BLaER1 treated with 17β-estradiol and CSF1 and Interleukin-3, amounts not matched to agents 10 nM and 100 nM (cell line): ENCODE data around the gene PORCN.

ENCODE experiments used
- H3K27ac ChIP-seq, 11 experiments: shearing (Covaris generic); formaldehyde crosslinking; 2 replicates each; pipeline ENCODE4 v1.8.1; 2022
- H3K27me3 ChIP-seq, 11 experiments: shearing (Covaris generic); formaldehyde crosslinking; 2 replicates each; pipeline ENCODE4 v1.8.1; 2022
- H3K36me3 ChIP-seq, 11 experiments: shearing (Covaris generic); formaldehyde crosslinking; 2 replicates each; pipeline ENCODE4 v1.8.1; 2022
- H3K4me1 ChIP-seq, 10 experiments: shearing (Covaris generic); formaldehyde crosslinking; 2 replicates each; pipeline ENCODE4 v1.8.1; 2022
- H3K4me2 ChIP-seq, 11 experiments: shearing (Covaris generic); formaldehyde crosslinking; 2 replicates each; pipeline ENCODE4 v1.8.1; 2022
- H3K4me3 ChIP-seq, 10 experiments: shearing (Covaris generic); formaldehyde crosslinking; 2 replicates each; pipeline ENCODE4 v1.8.1; 2022
- H3K9ac ChIP-seq, 11 experiments: shearing (Covaris generic); formaldehyde crosslinking; 2 replicates each; pipeline ENCODE4 v1.8.1; 2022
- H3K9me3 ChIP-seq, 11 experiments: shearing (Covaris generic); formaldehyde crosslinking; replicated peaks in 1 of 11; 2 replicates each; pipeline ENCODE4 v1.8.1; 2022
- H4K20me1 ChIP-seq, 11 experiments: shearing (Covaris generic); formaldehyde crosslinking; 2 replicates each; pipeline ENCODE4 v1.8.1; 2022
- Cebpa-rat ChIP-seq, 11 experiments: shearing (Covaris generic); IDR thresholded peaks; 2 replicates each; pipeline ENCODE4 v1.8.1; 2022

Gene PORCN

DNA sequence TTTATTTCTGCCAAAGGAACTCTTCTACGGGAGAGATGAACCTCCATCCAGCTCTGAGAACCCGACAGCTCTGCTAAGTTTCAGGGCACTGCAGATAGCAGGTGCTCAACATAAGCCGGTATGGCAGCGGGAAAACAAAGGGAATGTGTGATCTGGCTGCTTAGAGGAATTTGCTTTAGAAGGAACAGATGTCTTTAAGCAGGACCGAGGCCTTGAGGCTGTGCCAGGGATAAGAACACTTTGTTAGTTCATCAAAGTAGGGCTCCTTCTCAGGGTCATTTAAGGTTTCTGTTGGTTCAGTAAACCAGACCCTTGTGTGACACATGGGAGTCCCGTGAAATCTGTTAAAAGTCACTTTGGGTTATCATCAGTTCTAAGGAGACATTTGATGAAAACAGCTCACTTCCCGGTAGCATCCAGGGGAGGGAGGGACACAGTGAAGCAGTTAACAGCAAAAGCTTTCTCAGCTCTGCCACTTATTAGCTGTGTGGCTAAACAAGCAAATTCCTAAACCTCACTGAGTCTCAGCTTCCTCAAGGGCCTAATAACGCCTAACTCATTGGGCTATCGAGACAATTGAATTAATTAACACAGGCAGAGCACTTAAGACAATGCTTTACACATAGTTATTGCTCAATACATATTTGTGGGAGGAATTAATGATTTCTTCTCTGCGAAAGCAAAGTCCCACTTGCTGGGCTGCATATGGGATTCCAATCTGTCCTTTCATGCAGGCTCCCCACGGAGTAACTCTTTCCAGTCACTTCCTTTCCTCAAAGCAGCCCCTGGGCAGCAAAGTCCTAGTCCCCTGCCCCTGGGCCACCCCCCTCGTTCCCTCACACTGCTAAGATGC is 35.7 kb upstream of the PORCN start:
- H4K20me1 ChIP-seq: peaks cover 0 to 12% (median 7%) of the 10 kb centered on the region in 11 experiments; a peak in 13 of 22 replicates
- H3K9me3 ChIP-seq: no peaks in the 10 kb centered on the region; a peak in 1 of 22 replicates
- H3K9ac ChIP-seq: peak overlapping the region in 9 of 11 experiments; percentile 25 to 55 (median 41); a peak in 10 of 22 replicates
- peaks cover 16 to 72% (median 40%) of the 10 kb centered on the region in 11 experiments; a peak in 18 of 22 replicates for H3K27me3 ChIP-seq
- peaks cover 0 to 5% (median 0%) of the 10 kb centered on the region in 11 experiments; a peak in 5 of 22 replicates for H3K36me3 ChIP-seq
- peaks cover 27 to 42% (median 36%) of the 10 kb centered on the region in 10 experiments for H3K4me1 ChIP-seq
- H3K4me3 ChIP-seq: no peak overlapping the region
- no peak for TF ChIP-seq Cebpa-rat (IDR thresholded peaks at IDR 0.05)
- H3K27ac ChIP-seq: peak overlapping the region in 8 of 11 experiments; percentile 16 to 84 (median 61); a peak in 15 of 22 replicates
- H3K4me2 ChIP-seq: peak overlapping the region in 9 of 11 experiments; percentile 3 to 69 (median 44); a peak in 14 of 22 replicates

DNA sequence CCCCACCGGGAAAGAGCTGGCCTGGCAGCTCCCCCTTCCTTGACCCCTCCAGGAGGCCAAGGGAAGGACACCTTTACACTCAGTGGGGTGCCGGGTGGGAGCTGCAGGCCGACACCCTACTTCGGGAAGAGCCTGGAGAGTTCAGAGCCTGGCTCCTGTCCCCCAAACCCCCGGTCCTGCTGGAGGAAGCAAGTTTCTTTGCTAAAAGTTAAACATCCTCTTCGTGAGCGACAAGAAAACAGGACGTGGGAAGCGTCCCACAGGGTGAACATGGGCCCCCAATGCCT is 35.1 kb upstream of the PORCN start:
- TF ChIP-seq Cebpa-rat (IDR thresholded peaks at IDR 0.05): no peak
- no peaks in the 10 kb centered on the region; a peak in 1 of 22 replicates for H3K9me3 ChIP-seq
- peaks cover 0 to 10% (median 6%) of the 10 kb centered on the region in 11 experiments; a peak in 10 of 22 replicates for H3K36me3 ChIP-seq
- no peak overlapping the region for H3K4me3 ChIP-seq
- H3K9ac ChIP-seq: peak overlapping the region in 9 of 11 experiments; percentile 25 to 55 (median 41); a peak in 12 of 22 replicates
- H3K4me1 ChIP-seq: peaks cover 28 to 43% (median 36%) of the 10 kb centered on the region in 10 experiments
- H3K27ac ChIP-seq: peak overlapping the region in 8 of 11 experiments; percentile 16 to 84 (median 61); a peak in 15 of 22 replicates
- peak overlapping the region; percentile 3 to 69 (median 30); a peak in 15 of 22 replicates for H3K4me2 ChIP-seq
- peaks cover 13 to 69% (median 40%) of the 10 kb centered on the region in 11 experiments; a peak in 18 of 22 replicates for H3K27me3 ChIP-seq
- peaks cover 0 to 17% (median 12%) of the 10 kb centered on the region in 11 experiments; a peak in 13 of 22 replicates for H4K20me1 ChIP-seq

DNA sequence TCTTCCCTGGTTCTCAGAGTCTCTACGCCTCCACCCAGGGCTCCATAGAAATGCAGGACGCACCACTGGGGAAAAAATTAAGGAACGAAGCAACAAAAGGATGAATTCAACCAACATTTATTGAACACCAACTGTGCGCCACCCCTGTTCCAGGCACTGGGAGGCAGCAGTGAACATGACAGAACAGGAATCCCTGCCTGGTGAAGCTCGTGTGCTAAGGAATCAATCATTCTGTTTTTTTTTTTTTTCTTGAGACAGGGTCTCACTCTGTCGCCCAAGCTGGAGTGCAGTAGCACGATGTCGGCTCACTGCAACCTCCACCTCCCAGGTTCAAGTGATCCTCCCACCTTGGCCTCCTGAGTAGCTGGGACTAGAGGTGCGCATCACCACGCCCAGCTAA is 34.7 kb upstream of the PORCN start:
- Histone ChIP-seq H3K27ac (peak overlapping the region in 8 of 11 experiments; percentile 16 to 84 (median 73); a peak in 12 of 22 replicates), H3K9me3 (no peaks in the 10 kb centered on the region; a peak in 1 of 22 replicates), H3K9ac (peak overlapping the region in 6 of 11 experiments; percentile 35 to 87 (median 43); a peak in 7 of 22 replicates), H3K36me3 (peaks cover 0 to 15% (median 8%) of the 10 kb centered on the region in 11 experiments; a peak in 12 of 22 replicates), H3K4me2 (peak overlapping the region; percentile 6 to 77 (median 61); a peak in 17 of 22 replicates), H3K27me3 (peaks cover 8 to 69% (median 40%) of the 10 kb centered on the region in 11 experiments; a peak in 19 of 22 replicates), H3K4me1 (peaks cover 28 to 43% (median 36%) of the 10 kb centered on the region in 10 experiments), H3K4me3 (no peak overlapping the region), H4K20me1 (peaks cover 0 to 22% (median 17%) of the 10 kb centered on the region in 11 experiments; a peak in 14 of 22 replicates)
- no peak for TF ChIP-seq Cebpa-rat (IDR thresholded peaks at IDR 0.05)

DNA sequence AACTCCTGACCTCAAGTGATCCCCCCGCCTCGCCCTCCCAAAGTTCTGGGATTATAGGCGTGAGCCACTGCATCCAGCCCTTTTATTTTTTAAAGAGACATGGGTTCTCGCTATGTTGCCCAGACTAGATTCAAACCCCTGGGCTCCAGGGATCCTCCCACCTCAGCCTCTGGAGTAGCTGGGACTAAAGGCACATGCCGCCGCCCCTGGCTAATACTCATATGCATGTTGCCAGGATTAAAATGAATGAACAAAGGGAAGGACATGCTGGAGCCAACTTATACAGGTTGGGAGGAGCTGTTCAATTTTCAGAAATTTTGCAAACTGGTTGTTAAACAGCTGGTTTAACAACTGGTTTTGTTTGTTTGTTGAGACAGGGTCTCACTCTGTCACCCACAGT is 34.2 kb upstream of the PORCN start:
- Histone ChIP-seq H3K4me2 (peak overlapping the region in 10 of 11 experiments; percentile 29 to 77 (median 62); a peak in 20 of 22 replicates), H4K20me1 (peaks cover 0 to 26% (median 20%) of the 10 kb centered on the region in 11 experiments; a peak in 14 of 22 replicates), H3K36me3 (peaks cover 0 to 20% (median 13%) of the 10 kb centered on the region in 11 experiments; a peak in 12 of 22 replicates), H3K9ac (peak overlapping the region in 8 of 11 experiments; percentile 7 to 87 (median 54); a peak in 8 of 22 replicates), H3K27me3 (peaks cover 4 to 69% (median 37%) of the 10 kb centered on the region in 11 experiments; a peak in 17 of 22 replicates), H3K27ac (peak overlapping the region in 7 of 11 experiments; percentile 30 to 84 (median 80); a peak in 12 of 22 replicates), H3K4me1 (peaks cover 28 to 40% (median 34%) of the 10 kb centered on the region in 10 experiments), H3K4me3 (peak overlapping the region in 6 of 10 experiments; percentile 5 to 85 (median 78); a peak in 4 of 20 replicates), H3K9me3 (no peaks in the 10 kb centered on the region; a peak in 1 of 22 replicates)
- TF ChIP-seq Cebpa-rat (IDR thresholded peaks at IDR 0.05): no peak

DNA sequence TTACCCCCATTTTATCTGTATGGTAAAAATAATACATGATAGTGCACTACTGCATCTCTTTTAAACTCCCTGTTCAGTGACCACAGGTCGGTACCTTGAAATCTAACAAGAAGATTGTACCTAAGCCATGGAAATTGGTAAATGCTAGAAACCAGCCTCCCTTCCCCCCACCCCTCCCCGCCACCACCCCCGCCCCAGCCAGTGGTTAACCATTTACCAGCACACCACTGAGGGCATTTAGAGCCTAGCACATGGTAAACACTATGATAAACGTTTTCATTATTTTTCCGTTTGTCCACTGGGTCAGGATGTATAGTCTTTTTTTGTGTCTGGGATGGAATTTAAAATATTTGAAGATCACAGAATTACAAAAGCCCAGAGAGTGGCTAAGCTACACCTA is 33.5 kb upstream of the PORCN start:
- H3K27me3 ChIP-seq: peaks cover 4 to 69% (median 31%) of the 10 kb centered on the region in 11 experiments; a peak in 17 of 22 replicates
- no peak for TF ChIP-seq Cebpa-rat (IDR thresholded peaks at IDR 0.05)
- peak overlapping the region; percentile 37 to 77 (median 64) for H3K4me2 ChIP-seq
- no peaks in the 10 kb centered on the region; a peak in 1 of 22 replicates for H3K9me3 ChIP-seq
- H3K27ac ChIP-seq: peak overlapping the region in 10 of 11 experiments; percentile 74 to 86 (median 80); a peak in 20 of 22 replicates
- peak overlapping the region; percentile 82 to 91 (median 86); a peak in 21 of 22 replicates for H3K9ac ChIP-seq
- H3K36me3 ChIP-seq: peaks cover 0 to 25% (median 16%) of the 10 kb centered on the region in 11 experiments; a peak in 14 of 22 replicates
- H3K4me3 ChIP-seq: peak overlapping the region; percentile 74 to 87 (median 81)
- H3K4me1 ChIP-seq: peaks cover 24 to 35% (median 30%) of the 10 kb centered on the region in 10 experiments
- H4K20me1 ChIP-seq: peaks cover 0 to 33% (median 21%) of the 10 kb centered on the region in 11 experiments; a peak in 15 of 22 replicates

DNA sequence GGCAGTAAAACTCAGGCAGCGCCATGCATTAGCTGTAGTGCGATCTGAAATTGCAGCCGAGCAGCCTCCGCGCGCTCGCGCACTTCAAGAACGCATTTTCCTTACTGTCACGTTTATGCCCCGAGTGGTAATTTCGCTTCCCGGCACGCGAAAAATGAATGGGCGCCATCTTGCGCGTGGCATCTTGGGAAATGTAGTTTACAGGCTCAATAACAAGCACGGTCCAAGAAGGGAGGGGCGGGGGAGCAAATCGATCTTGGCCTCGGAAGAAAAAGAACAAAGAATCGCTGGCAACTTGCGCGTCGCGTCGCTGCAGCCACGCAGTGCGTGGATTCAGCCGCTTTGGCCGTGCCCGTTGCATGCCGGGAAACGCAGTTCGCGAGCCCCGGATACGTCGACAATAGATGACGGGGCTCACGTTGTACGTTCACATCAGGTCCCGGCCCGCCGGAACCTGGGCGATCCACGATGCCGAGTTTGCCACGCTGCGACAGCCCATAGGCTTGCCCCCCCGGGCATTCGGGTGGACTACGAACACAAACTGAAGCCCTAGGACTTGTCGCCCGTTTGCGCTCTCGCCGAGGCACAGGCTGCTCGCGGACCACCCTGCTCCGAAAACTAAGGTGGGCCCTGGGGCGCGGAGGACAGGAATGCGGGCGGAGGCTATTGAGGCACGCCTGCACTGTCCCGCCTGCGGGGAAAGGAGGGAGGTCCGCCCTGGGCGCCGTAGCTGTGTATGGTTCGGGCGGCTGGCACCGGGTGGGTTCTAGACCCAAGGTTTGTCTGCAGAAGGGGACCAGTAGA is 32.8 kb upstream of the PORCN start, which contains the start of gene FTSJ1:
TSS of gene FTSJ1 (plus strand) at position 426 of the 804 bp plus-strand sequence. CDS start 1,849 bp downstream, outside the sequence.
- peak within 1 kb of the TSS; percentile 74 to 87 (median 81) for H3K4me3 ChIP-seq
- peaks cover 6 to 69% (median 34%) of the 10 kb centered on the region in 11 experiments; a peak in 18 of 22 replicates for H3K27me3 ChIP-seq
- H3K9me3 ChIP-seq: no peaks in the 10 kb centered on the region; a peak in 1 of 22 replicates
- peaks cover 24 to 35% (median 30%) of the 10 kb centered on the region in 10 experiments for H3K4me1 ChIP-seq
- H3K27ac ChIP-seq: peak within 1 kb of the TSS; percentile 46 to 86 (median 79); a peak in 21 of 22 replicates
- H3K9ac ChIP-seq: peak within 1 kb of the TSS; percentile 82 to 91 (median 86)
- H3K4me2 ChIP-seq: peak within 1 kb of the TSS; percentile 64 to 84 (median 77)
- peaks cover 2 to 32% (median 19%) of the 10 kb centered on the region in 11 experiments; a peak in 16 of 22 replicates for H3K36me3 ChIP-seq
- peaks cover 0 to 40% (median 26%) of the 10 kb centered on the region in 11 experiments; a peak in 15 of 22 replicates for H4K20me1 ChIP-seq
- no peak for TF ChIP-seq Cebpa-rat (IDR thresholded peaks at IDR 0.05)

DNA sequence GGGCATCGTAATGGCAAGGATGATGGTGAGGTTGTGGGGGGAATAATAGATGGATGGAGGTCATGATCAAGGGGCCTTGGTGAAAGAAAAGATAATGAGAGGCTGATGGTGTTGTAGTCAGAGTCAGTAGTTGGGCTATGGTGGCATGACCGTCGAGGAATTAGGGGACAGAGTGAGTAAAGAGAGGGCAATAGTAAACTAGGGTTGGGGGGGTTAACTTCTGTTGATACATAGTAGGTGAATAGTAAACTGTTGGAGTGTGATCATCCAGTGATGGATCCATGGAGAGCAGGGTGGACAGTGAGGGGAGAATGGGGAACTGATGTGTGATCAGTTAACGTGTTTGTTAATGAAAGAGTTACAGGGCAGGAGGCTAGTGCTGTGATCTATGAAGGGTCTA is 31.9 kb upstream of the PORCN start:
- Histone ChIP-seq H3K4me1 (peaks cover 24 to 35% (median 30%) of the 10 kb centered on the region in 10 experiments), H3K27ac (peak overlapping the region in 9 of 11 experiments; percentile 77 to 86 (median 80); a peak in 17 of 22 replicates), H4K20me1 (peaks cover 0 to 49% (median 26%) of the 10 kb centered on the region in 11 experiments; a peak in 16 of 22 replicates), H3K9ac (peak overlapping the region; percentile 82 to 91 (median 86)), H3K36me3 (peaks cover 10 to 42% (median 28%) of the 10 kb centered on the region in 11 experiments; a peak in 21 of 22 replicates), H3K4me2 (peak overlapping the region; percentile 64 to 84 (median 77)), H3K9me3 (no peaks in the 10 kb centered on the region; a peak in 1 of 22 replicates), H3K4me3 (peak overlapping the region; percentile 74 to 87 (median 81)), H3K27me3 (peaks cover 6 to 69% (median 36%) of the 10 kb centered on the region in 11 experiments; a peak in 18 of 22 replicates)
- TF ChIP-seq Cebpa-rat (IDR thresholded peaks at IDR 0.05): no peak
